Epithelial cell of esophagus (primary cell): ENCODE data around the gene TFAM.

Source experiments
- DNase-seq: peaks from one replicate; pipeline ENCODE4 v3.0.0; 2010; ENCODE audit warnings: low read depth
- H3K4me3 ChIP-seq: 2 replicates; pipeline ENCODE4 v1.5.1; 2011; ENCODE audit warnings: mild to moderate bottlenecking, low read length, control low read depth
- TF ChIP-seq, protein P1 (sequence below): IDR thresholded peaks from 2 replicates; pipeline ENCODE4 v1.5.1; 2011; ENCODE audit warnings: low read depth, mild to moderate bottlenecking, low read length, control low read depth, inconsistent platforms; ENCODE audit not compliant: insufficient read depth; ENCODE audit errors: missing control alignments

Gene TFAM

GRCh38 chr10:58372607-58373441, 12.4 kb upstream of the TFAM start:
- TF ChIP-seq, protein P1, sequence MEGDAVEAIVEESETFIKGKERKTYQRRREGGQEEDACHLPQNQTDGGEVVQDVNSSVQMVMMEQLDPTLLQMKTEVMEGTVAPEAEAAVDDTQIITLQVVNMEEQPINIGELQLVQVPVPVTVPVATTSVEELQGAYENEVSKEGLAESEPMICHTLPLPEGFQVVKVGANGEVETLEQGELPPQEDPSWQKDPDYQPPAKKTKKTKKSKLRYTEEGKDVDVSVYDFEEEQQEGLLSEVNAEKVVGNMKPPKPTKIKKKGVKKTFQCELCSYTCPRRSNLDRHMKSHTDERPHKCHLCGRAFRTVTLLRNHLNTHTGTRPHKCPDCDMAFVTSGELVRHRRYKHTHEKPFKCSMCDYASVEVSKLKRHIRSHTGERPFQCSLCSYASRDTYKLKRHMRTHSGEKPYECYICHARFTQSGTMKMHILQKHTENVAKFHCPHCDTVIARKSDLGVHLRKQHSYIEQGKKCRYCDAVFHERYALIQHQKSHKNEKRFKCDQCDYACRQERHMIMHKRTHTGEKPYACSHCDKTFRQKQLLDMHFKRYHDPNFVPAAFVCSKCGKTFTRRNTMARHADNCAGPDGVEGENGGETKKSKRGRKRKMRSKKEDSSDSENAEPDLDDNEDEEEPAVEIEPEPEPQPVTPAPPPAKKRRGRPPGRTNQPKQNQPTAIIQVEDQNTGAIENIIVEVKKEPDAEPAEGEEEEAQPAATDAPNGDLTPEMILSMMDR = no peak
- no peak for DNase-seq
- H3K4me3 ChIP-seq = no peak overlapping the region

DNA sequence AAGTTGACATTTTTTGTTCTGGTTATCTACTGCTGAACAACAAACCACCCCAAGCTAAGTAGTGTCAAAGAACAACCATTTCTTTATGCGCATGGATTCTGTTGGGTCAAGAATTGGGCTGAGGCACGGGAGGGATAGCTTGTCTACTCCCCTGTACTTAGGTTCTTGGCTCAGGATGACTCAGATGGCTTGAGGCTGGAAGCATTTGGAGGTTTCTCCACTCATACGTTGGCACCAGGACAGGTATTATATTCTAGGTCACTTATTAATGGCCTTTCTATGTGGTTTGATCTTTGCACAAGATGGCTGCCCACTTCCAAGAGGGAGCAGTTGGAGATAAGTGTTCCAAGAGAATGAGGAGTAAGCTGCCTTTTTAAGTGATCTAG, 11.8 kb upstream of the TFAM start:
- no peak overlapping the region for H3K4me3 ChIP-seq
- TF ChIP-seq, protein P1 = no peak
- peak; percentile 70 for DNase-seq

DNA sequence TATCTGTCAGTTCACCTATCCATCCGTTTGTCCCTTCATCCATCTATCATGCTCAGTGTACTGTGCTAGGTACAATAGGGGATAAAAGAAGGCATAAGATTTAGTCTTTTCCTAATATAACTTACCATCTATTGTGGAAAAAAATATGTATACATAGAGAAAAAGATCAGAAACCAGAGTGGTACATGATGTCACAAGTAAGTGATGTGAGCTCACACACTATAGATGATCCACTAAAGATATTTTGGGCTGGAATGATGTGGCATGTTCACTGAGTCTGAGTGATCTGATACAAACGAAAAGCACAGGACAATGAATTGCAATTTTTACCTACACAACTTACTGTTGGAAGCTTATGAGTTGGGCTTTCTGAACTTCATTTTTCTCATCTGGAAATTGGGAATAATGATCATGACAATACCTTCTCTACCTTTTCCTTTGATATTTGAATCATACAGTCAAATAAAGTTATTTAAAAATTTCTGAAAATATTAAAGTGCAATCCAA, 2.7 kb upstream of the TFAM start:
- DNase-seq = no peak
- no peak overlapping the region for H3K4me3 ChIP-seq
- TF ChIP-seq, protein P1 = no peak

DNA sequence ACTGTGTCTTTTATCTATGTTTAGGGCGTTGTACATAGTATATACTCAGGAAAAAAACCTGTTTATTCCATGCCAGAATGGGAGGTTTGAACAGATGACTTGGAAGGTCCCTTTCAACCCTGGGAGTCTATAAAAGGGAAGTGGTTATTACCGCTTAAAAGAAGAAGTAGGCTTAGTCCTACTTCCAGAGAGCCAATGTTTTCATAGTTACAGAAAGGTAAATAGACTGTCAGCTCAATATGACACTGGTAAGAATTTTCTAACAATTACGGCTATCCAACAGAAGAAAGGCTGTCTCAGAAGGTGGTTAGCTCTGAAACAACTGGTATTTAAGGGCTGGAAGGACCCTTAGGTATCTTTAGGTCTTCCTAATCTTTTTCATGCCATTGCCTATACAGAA, 1.1 kb upstream of the TFAM start:
- peak overlapping the region; percentile 99 for H3K4me3 ChIP-seq
- TF ChIP-seq, protein P1 = no peak
- DNase-seq = no peak

DNA sequence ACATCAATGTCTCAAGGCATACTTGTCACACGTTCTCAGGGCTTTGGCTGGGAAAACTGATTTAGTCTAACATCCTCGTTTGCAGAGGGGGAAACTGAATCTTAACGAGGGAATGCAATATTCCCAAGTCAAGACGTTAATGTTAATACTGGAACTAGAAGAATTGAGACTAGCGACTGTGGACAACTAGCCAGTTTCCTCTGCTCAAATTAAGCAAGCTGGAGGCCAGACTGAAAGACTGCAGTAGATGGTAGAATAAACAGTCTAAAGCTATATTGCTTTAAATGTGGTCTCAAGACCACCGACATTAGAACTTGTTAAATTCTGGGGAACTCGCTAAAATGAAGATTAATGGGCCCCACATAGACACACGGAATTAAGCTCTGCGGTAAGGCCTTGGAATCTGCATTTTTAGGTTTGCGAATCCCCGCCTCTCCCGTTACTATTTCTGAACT, 639 bp upstream of the TFAM start:
- TF ChIP-seq, protein P1 = no peak

GRCh38 chr10:58385784-58386112, 538 bp downstream of the TFAM start:
- peak; percentile 57 for DNase-seq
- peak overlapping the region; percentile 99 for H3K4me3 ChIP-seq
- TF ChIP-seq, protein P1 = no peak

More for the DNA sequence above, 639 bp upstream of the TFAM start:
- H3K4me3 ChIP-seq = peak overlapping the region; percentile 99
- DNase-seq = no peak

- TF ChIP-seq, protein P1 = no peak
- no peak overlapping the region for H3K4me3 ChIP-seq
- no peak for DNase-seq
These were observed 3.8 kb downstream of the TFAM start for GRCh38 chr10:58389024-58389423.
